ENCODE measurements around the gene CCDC171. TPM values are rescaled to one million over a fixed set of nuclear protein-coding genes. Genes with fewer than 3 reads are reported as not detected.

Gene CCDC171
- total RNA-seq, 2 donors from 2014 or later: 2.3 TPM

DNA sequence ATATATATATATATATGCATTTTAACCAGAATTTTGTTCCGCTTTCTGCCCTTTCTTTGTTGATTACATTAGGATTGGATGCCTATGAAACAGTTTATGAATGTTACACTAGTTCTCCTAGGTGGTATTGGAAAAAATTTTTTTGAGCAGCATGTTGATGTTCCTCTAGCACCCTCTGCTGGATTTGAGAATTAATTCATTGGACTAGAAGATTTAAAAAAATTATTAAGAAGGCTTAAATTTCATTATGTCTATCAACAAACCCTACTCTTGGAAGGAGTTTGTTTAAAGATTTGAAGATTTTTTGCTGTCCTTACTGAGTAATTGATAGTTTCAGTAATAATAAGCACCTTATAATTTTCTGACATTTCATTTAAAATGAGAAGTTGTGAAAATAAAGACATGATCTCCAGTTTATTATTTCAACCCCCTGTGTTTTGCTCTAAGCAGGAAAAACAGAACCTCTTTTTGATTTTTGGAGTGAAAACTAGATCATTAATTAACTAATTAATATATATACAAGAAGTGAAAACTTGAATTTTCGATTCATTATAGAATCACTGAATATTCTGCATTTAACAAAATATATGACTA lies 89.6 kb downstream of the CCDC171 start:
- TF ChIP-seq, protein P1, sequence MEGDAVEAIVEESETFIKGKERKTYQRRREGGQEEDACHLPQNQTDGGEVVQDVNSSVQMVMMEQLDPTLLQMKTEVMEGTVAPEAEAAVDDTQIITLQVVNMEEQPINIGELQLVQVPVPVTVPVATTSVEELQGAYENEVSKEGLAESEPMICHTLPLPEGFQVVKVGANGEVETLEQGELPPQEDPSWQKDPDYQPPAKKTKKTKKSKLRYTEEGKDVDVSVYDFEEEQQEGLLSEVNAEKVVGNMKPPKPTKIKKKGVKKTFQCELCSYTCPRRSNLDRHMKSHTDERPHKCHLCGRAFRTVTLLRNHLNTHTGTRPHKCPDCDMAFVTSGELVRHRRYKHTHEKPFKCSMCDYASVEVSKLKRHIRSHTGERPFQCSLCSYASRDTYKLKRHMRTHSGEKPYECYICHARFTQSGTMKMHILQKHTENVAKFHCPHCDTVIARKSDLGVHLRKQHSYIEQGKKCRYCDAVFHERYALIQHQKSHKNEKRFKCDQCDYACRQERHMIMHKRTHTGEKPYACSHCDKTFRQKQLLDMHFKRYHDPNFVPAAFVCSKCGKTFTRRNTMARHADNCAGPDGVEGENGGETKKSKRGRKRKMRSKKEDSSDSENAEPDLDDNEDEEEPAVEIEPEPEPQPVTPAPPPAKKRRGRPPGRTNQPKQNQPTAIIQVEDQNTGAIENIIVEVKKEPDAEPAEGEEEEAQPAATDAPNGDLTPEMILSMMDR (IDR thresholded peaks at IDR 0.05): peak; percentile 32
- intact Hi-C loops (cut with DNase I): no loop called here

DNA sequence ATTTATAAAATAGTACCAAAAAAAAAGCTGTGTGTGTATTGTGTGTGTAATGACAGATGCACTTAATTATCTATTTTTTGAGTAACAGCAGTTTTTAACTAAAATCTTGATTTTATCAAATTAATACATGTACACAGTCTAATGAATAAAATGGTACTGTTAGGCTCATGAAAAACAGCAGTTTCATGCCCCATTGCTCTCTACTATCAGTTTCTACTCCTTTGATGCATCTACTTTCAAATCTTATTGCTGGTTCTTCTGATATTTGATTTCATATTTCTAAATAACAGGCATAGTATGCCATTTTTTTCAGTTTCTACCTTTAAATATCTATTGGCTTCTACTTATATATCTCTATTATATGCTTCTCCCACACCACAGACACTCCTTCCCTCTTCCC lies 117.4 kb downstream of the CCDC171 start:
- H3K36me3 ChIP-seq: no peaks in the 10 kb centered on the region
- no peaks in the 10 kb centered on the region for H3K9me3 ChIP-seq
- DNase-seq: no peak
- intact Hi-C loops (cut with DNase I): no loop called here
- no peak overlapping the region for H3K4me3 ChIP-seq
- no peak overlapping the region for H3K27ac ChIP-seq
- H3K27me3 ChIP-seq: no peaks in the 10 kb centered on the region
- TF ChIP-seq, protein P1 (IDR thresholded peaks at IDR 0.05): no peak
- H3K9ac ChIP-seq (ENCODE audit: low read depth in 2 of 2, low read length in 2 of 2): no peak overlapping the region
- H3K4me1 ChIP-seq: no peaks in the 10 kb centered on the region

More for the DNA sequence above, 89.6 kb downstream of the CCDC171 start:
- Histone ChIP-seq H3K9me3 (no peaks in the 10 kb centered on the region), H3K4me1 (no peaks in the 10 kb centered on the region), H3K36me3 (no peaks in the 10 kb centered on the region), H3K9ac (ENCODE audit: low read depth in 2 of 2, low read length in 2 of 2) (no peak overlapping the region), H3K27me3 (no peaks in the 10 kb centered on the region), H3K4me3 (no peak overlapping the region), H3K27ac (no peak overlapping the region)
- no peak for DNase-seq

DNA sequence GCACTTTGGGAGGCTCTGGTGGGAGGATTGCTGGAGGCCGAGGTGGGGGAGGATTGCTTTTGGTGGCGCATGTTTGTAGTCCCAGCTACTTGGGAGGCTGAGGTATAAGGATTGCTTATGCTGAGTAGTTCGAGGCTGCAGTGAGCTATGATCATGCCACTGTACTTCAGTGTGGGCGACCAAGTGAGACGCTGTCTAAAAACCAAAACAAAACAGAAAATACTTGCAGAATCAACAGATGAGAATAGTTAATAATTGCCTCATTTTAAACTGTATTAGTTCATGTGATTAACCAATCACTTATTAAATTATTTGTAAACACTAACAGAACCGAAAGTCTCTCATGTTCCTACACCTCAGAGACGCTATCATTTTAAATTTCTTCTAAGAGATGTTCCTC lies 118.1 kb downstream of the CCDC171 start:
- intact Hi-C loops (cut with DNase I): no loop called here
- H3K36me3 ChIP-seq: no peaks in the 10 kb centered on the region
- no peak for DNase-seq
- TF ChIP-seq, protein P1 (IDR thresholded peaks at IDR 0.05): no peak
- H3K9ac ChIP-seq (ENCODE audit: low read depth in 2 of 2, low read length in 2 of 2): no peak overlapping the region
- H3K4me1 ChIP-seq: no peaks in the 10 kb centered on the region
- H3K4me3 ChIP-seq: no peak overlapping the region
- H3K27me3 ChIP-seq: no peaks in the 10 kb centered on the region
- no peaks in the 10 kb centered on the region for H3K9me3 ChIP-seq
- no peak overlapping the region for H3K27ac ChIP-seq

DNA sequence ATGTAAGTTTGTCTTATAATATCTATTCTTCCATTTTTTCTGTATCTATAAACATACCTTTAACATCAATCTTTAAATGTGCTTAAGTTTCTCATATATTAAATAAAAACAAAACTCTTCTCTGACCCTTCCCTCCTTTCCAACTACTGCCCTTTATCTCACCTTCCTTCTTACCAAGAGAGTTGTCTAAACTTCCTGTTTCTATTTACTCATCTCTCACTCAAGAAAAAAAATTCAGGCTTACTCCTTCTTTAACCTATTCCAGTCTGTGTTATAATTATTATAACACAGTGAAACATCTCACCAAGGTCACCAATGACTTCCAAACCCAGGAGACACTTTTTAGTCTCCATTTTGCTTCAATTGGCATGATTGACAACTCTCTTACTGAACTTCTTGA lies 140.9 kb downstream of the CCDC171 start:
- DNase-seq: no peak
- Histone ChIP-seq H3K4me3 (no peak overlapping the region), H3K27ac (no peak overlapping the region), H3K9me3 (no peaks in the 10 kb centered on the region), H3K27me3 (no peaks in the 10 kb centered on the region), H3K4me1 (no peaks in the 10 kb centered on the region), H3K36me3 (no peaks in the 10 kb centered on the region), H3K9ac (ENCODE audit: low read depth in 2 of 2, low read length in 2 of 2) (no peak overlapping the region)
- TF ChIP-seq, protein P1 (IDR thresholded peaks at IDR 0.05): no peak
- intact Hi-C loops (cut with DNase I): no loop called here

DNA sequence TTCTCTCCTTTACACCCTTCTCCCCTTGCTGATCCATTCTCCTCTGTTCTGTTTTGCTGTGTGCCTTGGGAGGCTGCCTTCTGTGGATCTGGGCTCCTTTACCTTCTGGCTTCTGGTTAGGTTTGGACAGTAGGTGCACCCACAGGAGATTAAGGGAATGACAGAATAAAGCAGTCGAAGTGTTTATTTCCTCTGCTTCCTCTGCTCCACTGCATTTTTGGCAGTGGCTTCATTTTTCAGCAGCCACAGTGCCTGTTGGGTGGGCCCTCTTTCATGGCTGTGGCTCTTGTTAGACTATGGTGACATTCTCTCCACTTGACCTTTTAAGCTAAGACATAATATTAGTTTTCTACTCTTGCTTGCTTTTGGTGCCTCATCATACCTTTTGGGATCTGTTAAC lies 144.1 kb downstream of the CCDC171 start:
- DNase-seq: no peak
- TF ChIP-seq, protein P1 (IDR thresholded peaks at IDR 0.05): no peak
- no peak overlapping the region for H3K4me3 ChIP-seq
- no peaks in the 10 kb centered on the region for H3K36me3 ChIP-seq
- no peaks in the 10 kb centered on the region for H3K27me3 ChIP-seq
- no peak overlapping the region for H3K9ac ChIP-seq (ENCODE audit: low read depth in 2 of 2, low read length in 2 of 2)
- H3K9me3 ChIP-seq: no peaks in the 10 kb centered on the region
- intact Hi-C loops (cut with DNase I): no loop called here
- H3K27ac ChIP-seq: no peak overlapping the region
- H3K4me1 ChIP-seq: no peaks in the 10 kb centered on the region

Data from colonic mucosa (tissue), 4 donors.